ENCODE results near the gene ARMC5.

GRCh38 chr16:31466381-31466841 lies 7.1 kb downstream of the ARMC5 start:
- TF ChIP-seq CTCF (IDR thresholded peaks at IDR 0.05; ENCODE audit: low read depth, low read length, poor library complexity, severe bottlenecking) (no peak), EZH2phosphoT487 (IDR thresholded peaks at IDR 0.05; ENCODE audit: borderline replicate concordance, low read length) (no peak)
